Keratinocyte (primary cell): ENCODE results near the gene IDH3A. TPM values are rescaled to one million over a fixed set of nuclear protein-coding genes. Genes with fewer than 3 reads are reported as not detected.

ENCODE experiments used
- DNase-seq: peaks from one replicate; pipeline ENCODE4 v3.0.0-alpha.2; 2011; ENCODE audit warnings: low read depth, missing footprints, low spot score
- FAIRE-seq: peaks from 2 replicates; lab custom pipeline; 2011; peaks lifted over from hg19 to GRCh38; lab: Jason Lieb, UNC
- H2AFZ ChIP-seq: 2 replicates; pipeline ENCODE4 v1.6.0; 2012; ENCODE audit warnings: low read length, control low read depth, inconsistent platforms; ENCODE audit not compliant: control insufficient read depth
- H3K27ac ChIP-seq: 2 replicates; pipeline ENCODE4 v1.5.1; 2011; ENCODE audit warnings: low read length; ENCODE audit not compliant: control insufficient read depth, insufficient read depth
- H3K27me3 ChIP-seq: 3 replicates; pipeline ENCODE4 v1.6.0; 2011; ENCODE audit warnings: low read length; ENCODE audit not compliant: control insufficient read depth, insufficient read depth; ENCODE audit errors: extremely low read depth
- H3K36me3 ChIP-seq, 2 experiments: 2 replicates in 1 of 2; 3 replicates in 1 of 2; pipeline ENCODE4 v1.5.1; 2011; ENCODE audit warnings: low read length in 2 of 2, mild to moderate bottlenecking in 1 of 2; ENCODE audit not compliant: control insufficient read depth in 2 of 2, insufficient read depth in 2 of 2; ENCODE audit errors: extremely low read depth in 1 of 2
- H3K4me1 ChIP-seq: 3 replicates; pipeline ENCODE4 v1.5.1; 2011; ENCODE audit warnings: low read length; ENCODE audit not compliant: control insufficient read depth, insufficient read depth; ENCODE audit errors: extremely low read depth
- H3K4me2 ChIP-seq: 3 replicates; pipeline ENCODE4 v1.6.0; 2011; ENCODE audit warnings: low read depth, low read length; ENCODE audit not compliant: control insufficient read depth, insufficient read depth; ENCODE audit errors: extremely low read depth
- H3K4me3 ChIP-seq, 3 experiments: fragments of 200-600 bp in 1 of 3; sonication (generic) in 1 of 3; 2 replicates in 2 of 3; 3 replicates in 1 of 3; pipeline ENCODE4 v1.5.1; 2011 to 2016; ENCODE audit warnings: low read length in 3 of 3, mild to moderate bottlenecking in 3 of 3, control low read depth in 2 of 3, inconsistent platforms in 1 of 3, low read depth in 1 of 3, mixed read lengths in 1 of 3, mixed run types in 1 of 3, moderate library complexity in 1 of 3; ENCODE audit not compliant: control insufficient read depth in 2 of 3, insufficient read depth in 2 of 3; ENCODE audit errors: extremely low read depth in 1 of 3
- H3K79me2 ChIP-seq: 2 replicates; pipeline ENCODE4 v1.6.0; 2012; ENCODE audit warnings: low read length; ENCODE audit not compliant: control insufficient read depth, insufficient read depth
- H3K9ac ChIP-seq: 3 replicates; pipeline ENCODE4 v1.6.0; 2011; ENCODE audit warnings: low read length; ENCODE audit not compliant: control insufficient read depth, insufficient read depth; ENCODE audit errors: extremely low read depth
- H3K9me1 ChIP-seq: 3 replicates; pipeline ENCODE4 v1.6.0; 2011; ENCODE audit warnings: low read length; ENCODE audit not compliant: control insufficient read depth, insufficient read depth; ENCODE audit errors: extremely low read depth
- H3K9me3 ChIP-seq: 2 replicates; pipeline ENCODE4 v1.5.1; 2012; ENCODE audit warnings: low read depth, low read length; ENCODE audit not compliant: control insufficient read depth
- H4K20me1 ChIP-seq: 3 replicates; pipeline ENCODE4 v1.6.0; 2011; ENCODE audit warnings: low read length; ENCODE audit not compliant: control insufficient read depth, insufficient read depth; ENCODE audit errors: extremely low read depth
- EZH2 ChIP-seq: IDR thresholded peaks from one replicate; pipeline ENCODE4 v1.6.1; 2012; ENCODE audit warnings: inconsistent platforms, mild to moderate bottlenecking, low read length, moderate library complexity
- dilution Hi-C: fragments of 300-500 bp; cut with MboI; formaldehyde crosslinking; loops from one replicate; pipeline ENCODE4 v1.7.0; 2020; ENCODE audit warnings: low sequenced_read_pairs; ENCODE audit not compliant: extremely low pct_ligation_motif_present
- polyA plus RNA-seq, 5 experiments: library from polyadenylated mRNA; depleted of rRNA in 3 of 5; stranded (reverse) in 3 of 5; stranded (forward) in 1 of 5; unstranded in 1 of 5; fragments of >200 nt; gene quantifications; 1 replicate in 1 of 5; 2 replicates in 3 of 5; 3 replicates in 1 of 5; pipeline versions ENCODE4 v1.2.1 to v1.2.3, GENCODE V29; 2011 to 2012; ENCODE audit warnings: missing spikeins in 2 of 5, low read depth in 1 of 5, low replicate concordance in 1 of 5
- TF ChIP-seq, protein P1 (sequence below), 3 experiments: IDR thresholded peaks in 1 of 3; conservative IDR thresholded peaks in 1 of 3; optimal IDR thresholded peaks in 1 of 3; 2 replicates in 2 of 3; 3 replicates in 1 of 3; pipeline versions ENCODE3 to v1.5.1; 2011; ENCODE audit warnings: low read length in 3 of 3, mild to moderate bottlenecking in 3 of 3, moderate library complexity in 2 of 3, control low read depth in 1 of 3, inconsistent platforms in 1 of 3; ENCODE audit not compliant: insufficient read depth in 2 of 3; ENCODE audit errors: extremely low read depth in 1 of 3

The IDH3A gene
- polyA plus RNA-seq, 1 donor (not counting 4 experiments of a cell fraction or from before 2014, with no cell fraction given): 118 TPM

DNA sequence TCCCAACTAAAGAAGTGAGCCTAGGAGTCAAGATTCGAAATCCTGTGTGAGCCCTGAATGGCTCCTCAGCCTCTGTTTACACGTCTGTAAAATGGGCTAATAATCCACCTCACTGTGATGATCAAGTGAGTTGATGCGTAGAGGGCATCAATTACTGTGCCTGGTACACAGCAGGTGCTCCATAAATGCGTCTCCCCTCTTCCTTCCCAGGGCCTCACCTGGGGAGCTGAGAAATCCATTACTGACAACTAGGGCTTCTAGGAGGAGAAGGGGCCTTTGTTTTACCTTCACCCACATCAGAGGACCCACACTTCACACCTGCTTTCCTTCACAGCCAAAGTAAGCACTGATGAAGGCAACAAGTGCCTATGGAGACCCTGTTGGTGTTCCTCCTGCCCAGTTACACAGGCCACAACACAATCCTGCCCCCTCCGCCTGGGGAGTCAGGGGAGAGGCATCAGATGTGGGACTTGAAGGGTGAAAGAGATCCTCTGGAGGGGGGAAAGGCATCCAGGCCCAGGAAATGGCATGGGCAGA is 19.3 kb upstream of the IDH3A start:
- DNase-seq (no peak), FAIRE-seq (no peak)
- Histone ChIP-seq H2AFZ (no peak overlapping the region), H3K27me3 (no peaks in the 10 kb centered on the region), H3K79me2 (no peaks in the 10 kb centered on the region), H4K20me1 (no peaks in the 10 kb centered on the region), H3K9me1 (no peaks in the 10 kb centered on the region), H3K4me2 (no peak overlapping the region), H3K36me3 (no peaks in the 10 kb centered on the region), H3K27ac (no peak overlapping the region), H3K4me3 (no peak overlapping the region), H3K9me3 (no peaks in the 10 kb centered on the region), H3K4me1 (peaks cover 33% of the 10 kb centered on the region), H3K9ac (no peak overlapping the region)
- TF ChIP-seq, protein P1, sequence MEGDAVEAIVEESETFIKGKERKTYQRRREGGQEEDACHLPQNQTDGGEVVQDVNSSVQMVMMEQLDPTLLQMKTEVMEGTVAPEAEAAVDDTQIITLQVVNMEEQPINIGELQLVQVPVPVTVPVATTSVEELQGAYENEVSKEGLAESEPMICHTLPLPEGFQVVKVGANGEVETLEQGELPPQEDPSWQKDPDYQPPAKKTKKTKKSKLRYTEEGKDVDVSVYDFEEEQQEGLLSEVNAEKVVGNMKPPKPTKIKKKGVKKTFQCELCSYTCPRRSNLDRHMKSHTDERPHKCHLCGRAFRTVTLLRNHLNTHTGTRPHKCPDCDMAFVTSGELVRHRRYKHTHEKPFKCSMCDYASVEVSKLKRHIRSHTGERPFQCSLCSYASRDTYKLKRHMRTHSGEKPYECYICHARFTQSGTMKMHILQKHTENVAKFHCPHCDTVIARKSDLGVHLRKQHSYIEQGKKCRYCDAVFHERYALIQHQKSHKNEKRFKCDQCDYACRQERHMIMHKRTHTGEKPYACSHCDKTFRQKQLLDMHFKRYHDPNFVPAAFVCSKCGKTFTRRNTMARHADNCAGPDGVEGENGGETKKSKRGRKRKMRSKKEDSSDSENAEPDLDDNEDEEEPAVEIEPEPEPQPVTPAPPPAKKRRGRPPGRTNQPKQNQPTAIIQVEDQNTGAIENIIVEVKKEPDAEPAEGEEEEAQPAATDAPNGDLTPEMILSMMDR (optimal IDR thresholded peaks at IDR 0.05 in 1 of 3, IDR thresholded peaks at IDR 0.05 in 1 of 3, conservative IDR thresholded peaks at IDR 0.05 in 1 of 3; ENCODE audit: extremely low read depth in 1 of 3, insufficient read depth in 2 of 3, low read length in 3 of 3): no peak
- no peak for TF ChIP-seq EZH2
- dilution Hi-C loops: no loop called here

- peak overlapping the region; percentile 48 to 75 (median 66) for H3K4me3 ChIP-seq
- H3K9ac ChIP-seq: peak overlapping the region; percentile 79
- no peaks in the 10 kb centered on the region for H3K27me3 ChIP-seq
- DNase-seq: no peak
- TF ChIP-seq EZH2: no peak
- TF ChIP-seq, protein P1 (optimal IDR thresholded peaks at IDR 0.05 in 1 of 3, IDR thresholded peaks at IDR 0.05 in 1 of 3, conservative IDR thresholded peaks at IDR 0.05 in 1 of 3; ENCODE audit: extremely low read depth in 1 of 3, insufficient read depth in 2 of 3, low read length in 3 of 3): no peak
- H3K9me1 ChIP-seq: no peaks in the 10 kb centered on the region
- no peaks in the 10 kb centered on the region for H4K20me1 ChIP-seq
- H3K79me2 ChIP-seq: no peaks in the 10 kb centered on the region
- dilution Hi-C loops: no loop called here
- no peaks in the 10 kb centered on the region for H3K9me3 ChIP-seq
- peak overlapping the region; percentile 72 for H3K4me2 ChIP-seq
- no peak overlapping the region for H3K27ac ChIP-seq
- no peak overlapping the region for H2AFZ ChIP-seq
- no peaks in the 10 kb centered on the region for H3K36me3 ChIP-seq
- no peak for FAIRE-seq
- peaks cover 33% of the 10 kb centered on the region for H3K4me1 ChIP-seq
These were observed 18.5 kb upstream of the IDH3A start for GRCh38 chr15:78130466-78131294.
